WTC11 (cell line): ENCODE measurements around the gene DYNC2LI1. TPM values are rescaled to one million over a fixed set of nuclear protein-coding genes. Genes with fewer than 3 reads are reported as not detected.

Experiments
- ATAC-seq: fragments of 200-7000 bp; cut with Tn5 transposase; 2 replicates; pipeline ENCODE4 v1.10.0; 2021; ENCODE audit warnings: mild to moderate bottlenecking, moderate library complexity
- CTCF ChIA-PET: fragments of 300-600 bp; sonication (Branson Sonifier 250); formaldehyde crosslinking; loops from one replicate; lab custom pipeline; 2021; ENCODE audit warnings: antibody characterized with exemption; lab: Charles Lee
- POLR2A ChIA-PET: fragments of 350-600 bp; sonication (Branson Sonifier 250); formaldehyde crosslinking; loops from one replicate; lab custom pipeline; 2021; ENCODE audit warnings: antibody characterized with exemption; lab: Charles Lee
- DNase-seq: peaks from one replicate; pipeline ENCODE4 v3.0.0; 2021; ENCODE audit warnings: low spot score
- H3K27ac Mint-ChIP-seq: 2 replicates; pipeline ENCODE4 v1.8.0; 2021; ENCODE audit warnings: mixed read lengths
- H3K27me3 Mint-ChIP-seq: 2 replicates; pipeline ENCODE4 v1.8.0; 2021; ENCODE audit warnings: low read depth, mild to moderate bottlenecking, moderate library complexity, mixed read lengths
- H3K36me3 Mint-ChIP-seq: 2 replicates; pipeline ENCODE4 v1.8.0; 2021; ENCODE audit warnings: mixed read lengths
- H3K4me1 Mint-ChIP-seq: 2 replicates; pipeline ENCODE4 v1.8.0; 2022; ENCODE audit warnings: mixed read lengths
- H3K4me3 Mint-ChIP-seq: 2 replicates; pipeline ENCODE4 v1.8.0; 2021; ENCODE audit warnings: mild to moderate bottlenecking, moderate library complexity, mixed read lengths
- H3K9me3 Mint-ChIP-seq: 2 replicates; pipeline ENCODE4 v1.8.0; 2021; ENCODE audit warnings: mixed read lengths
- ARID4B ChIP-seq: sonication (generic); formaldehyde crosslinking; IDR thresholded peaks from 2 replicates; pipeline ENCODE4 v1.8.0; 2023; ENCODE audit warnings: missing genetic modification reagents, mild to moderate bottlenecking, borderline replicate concordance
- E2F4 ChIP-seq: sonication (generic); formaldehyde crosslinking; IDR thresholded peaks from 2 replicates; pipeline ENCODE4 v1.8.1; 2022; ENCODE audit warnings: low read depth, mild to moderate bottlenecking, moderate library complexity, missing genetic modification reagents, borderline replicate concordance
- EMX1 ChIP-seq: fragments of 250-450 bp; sonication (Bioruptor Pico); IDR thresholded peaks from 2 replicates; pipeline ENCODE4 v1.8.0; 2021; ENCODE audit warnings: mild to moderate bottlenecking
- MYBL2 ChIP-seq: sonication (generic); formaldehyde crosslinking; IDR thresholded peaks from 2 replicates; pipeline ENCODE4 v1.8.1; 2023; ENCODE audit warnings: mild to moderate bottlenecking, moderate library complexity, missing genetic modification reagents
- RELA ChIP-seq: sonication (generic); formaldehyde crosslinking; IDR thresholded peaks from 2 replicates; pipeline ENCODE4 v1.8.1; 2022; ENCODE audit warnings: missing genetic modification reagents, mild to moderate bottlenecking, borderline replicate concordance
- RORB ChIP-seq: fragments of 250-450 bp; sonication (Bioruptor Pico); IDR thresholded peaks from 2 replicates; pipeline ENCODE4 v1.9.0; 2021; ENCODE audit warnings: mild to moderate bottlenecking
- SOX15 ChIP-seq: fragments of 250-450 bp; sonication (Bioruptor Pico); IDR thresholded peaks from 2 replicates; pipeline ENCODE4 v1.9.0; 2021; ENCODE audit warnings: mild to moderate bottlenecking
- TEAD4 ChIP-seq: sonication (generic); formaldehyde crosslinking; IDR thresholded peaks from 2 replicates; pipeline ENCODE4 v1.8.0; 2022; ENCODE audit warnings: mild to moderate bottlenecking, missing genetic modification reagents
- ZNF138 ChIP-seq: sonication (generic); formaldehyde crosslinking; conservative IDR thresholded peaks from 2 replicates; pipeline ENCODE4 v1.8.1; 2022; ENCODE audit warnings: mild to moderate bottlenecking, moderate library complexity, missing genetic modification reagents
- ZNF232 ChIP-seq: sonication (generic); formaldehyde crosslinking; IDR thresholded peaks from 2 replicates; pipeline ENCODE4 v1.8.0; 2022; ENCODE audit warnings: mild to moderate bottlenecking, missing genetic modification reagents
- ZNF317 ChIP-seq: sonication (generic); formaldehyde crosslinking; IDR thresholded peaks from 2 replicates; pipeline ENCODE4 v1.8.1; 2023; ENCODE audit warnings: low read depth, mild to moderate bottlenecking, moderate library complexity, missing genetic modification reagents, borderline replicate concordance
- ZNF416 ChIP-seq: fragments of 250-450 bp; sonication (Bioruptor Pico); IDR thresholded peaks from 2 replicates; pipeline ENCODE4 v1.9.0; 2021; ENCODE audit warnings: mild to moderate bottlenecking, inconsistent platforms
- ZNF423 ChIP-seq: fragments of 250-450 bp; sonication (Bioruptor Pico); IDR thresholded peaks from 2 replicates; pipeline ENCODE4 v2.1.2; 2022; ENCODE audit warnings: mild to moderate bottlenecking, moderate library complexity
- ZNF512 ChIP-seq: sonication (generic); formaldehyde crosslinking; IDR thresholded peaks from 2 replicates; pipeline ENCODE4 v1.8.1; 2022; ENCODE audit warnings: missing genetic modification reagents, borderline replicate concordance
- total RNA-seq: library from RNA; stranded (reverse); gene quantifications from 3 replicates; pipeline ENCODE4 v1.2.3, GENCODE V29; 2021

DYNC2LI1 gene
- total RNA-seq, 1 experiment from 2014 or later, result 7.0 TPM

GRCh38 chr2:43774617-43775016 is 778 bp downstream of the DYNC2LI1 start:
- peak overlapping the region; percentile 82 for H3K4me3 Mint-ChIP-seq
- TF ChIP-seq ZNF138 (no peak), ZNF416 (CRISPR knock-in tag) (no peak), ZNF317 (CRISPR knock-in tag) (no peak), SOX15 (CRISPR knock-in tag) (no peak), ZNF423 (CRISPR knock-in tag) (no peak), RELA (no peak), ZNF512 (CRISPR knock-in tag) (no peak), EMX1 (no peak), TEAD4 (CRISPR knock-in tag) (no peak), ZNF232 (CRISPR knock-in tag) (no peak)
- ChIA-PET CTCF (interaction anchor here (0.9 to 1.7 kb wide), 4 partner anchors 24 to 170 kb away, joined by 3 to 5 read pairs (median 4); partner anchors contain the start of gene PLEKHH2), POLR2A (no interaction called here)
- H3K27me3 Mint-ChIP-seq, result no peaks in the 10 kb centered on the region
- H3K36me3 Mint-ChIP-seq, result no peaks in the 10 kb centered on the region
- DNase-seq (no peak), ATAC-seq (no peak)
- peak overlapping the region; percentile 21; the same call in 1 of the 2 replicates for H3K27ac Mint-ChIP-seq
- peaks cover 8% of the 10 kb centered on the region for H3K4me1 Mint-ChIP-seq
- no peaks in the 10 kb centered on the region for H3K9me3 Mint-ChIP-seq

DNA sequence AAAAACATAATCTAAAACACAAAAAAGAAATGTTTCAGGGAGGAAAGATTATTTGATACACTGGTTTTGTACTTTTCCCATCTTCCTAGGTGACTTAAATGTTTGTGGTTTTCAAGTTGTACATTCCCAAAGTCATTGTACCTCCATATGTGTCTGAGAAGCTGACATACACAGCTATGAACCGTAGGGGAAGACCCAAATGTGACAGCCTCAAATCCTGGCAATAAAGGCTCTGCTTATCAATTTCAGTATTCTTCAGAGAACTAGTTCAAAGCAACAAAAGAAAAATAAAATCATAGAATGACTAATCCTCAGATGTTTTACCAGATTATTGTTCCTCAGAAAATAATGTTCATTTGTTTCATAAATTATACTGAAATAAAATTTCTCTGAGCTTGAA is 2.5 kb downstream of the DYNC2LI1 start:
- POLR2A ChIA-PET, result no interaction called here
- no peak for ATAC-seq

More for the DNA sequence above, 2.5 kb downstream of the DYNC2LI1 start:
- Mint-ChIP-seq H3K4me1 (peaks cover 8% of the 10 kb centered on the region), H3K9me3 (no peaks in the 10 kb centered on the region), H3K4me3 (no peak overlapping the region), H3K27ac (no peak overlapping the region), H3K27me3 (no peaks in the 10 kb centered on the region), H3K36me3 (no peaks in the 10 kb centered on the region)
- CTCF ChIA-PET, result no interaction called here
- DNase-seq, result no peak
- TF ChIP-seq MYBL2 (CRISPR knock-in tag) (no peak), ARID4B (CRISPR knock-in tag) (no peak), E2F4 (CRISPR knock-in tag) (no peak), RORB (CRISPR knock-in tag) (no peak)
